GM23248 (cell line): ENCODE measurements around the gene UMOD. TPM values are rescaled to one million over a fixed set of nuclear protein-coding genes. Genes with fewer than 3 reads are reported as not detected.

Source experiments
- DNase-seq: peaks from one replicate; pipeline ENCODE4 v3.0.0-alpha.2; 2015
- H2AFZ ChIP-seq: fragments of 200-600 bp; sonication (generic); 2 replicates; pipeline ENCODE4 v1.6.1; 2016; ENCODE audit warnings: antibody characterized with exemption
- H3F3A ChIP-seq: fragments of 200-600 bp; sonication (generic); 2 replicates; pipeline ENCODE4 v1.6.1; 2016; ENCODE audit warnings: mild to moderate bottlenecking, antibody characterized with exemption, mixed run types; ENCODE audit not compliant: insufficient read depth
- H3K27ac ChIP-seq: fragments of 200-600 bp; sonication (generic); 2 replicates; pipeline ENCODE4 v1.5.1; 2016; ENCODE audit warnings: mild to moderate bottlenecking
- H3K27me3 ChIP-seq: fragments of 200-600 bp; sonication (generic); replicated peaks from 2 replicates; pipeline ENCODE4 v1.6.1; 2016; ENCODE audit warnings: mild to moderate bottlenecking; ENCODE audit not compliant: insufficient read depth
- H3K36me3 ChIP-seq: fragments of 200-600 bp; sonication (generic); 2 replicates; pipeline ENCODE4 v1.6.1; 2016; ENCODE audit warnings: low read depth, mild to moderate bottlenecking
- H3K4me1 ChIP-seq: fragments of 200-600 bp; sonication (generic); 2 replicates; pipeline ENCODE4 v1.6.1; 2016; ENCODE audit warnings: mild to moderate bottlenecking; ENCODE audit not compliant: insufficient read depth
- H3K4me2 ChIP-seq: fragments of 200-600 bp; sonication (generic); one replicate; pipeline ENCODE4 v1.6.1; 2016; ENCODE audit warnings: mild to moderate bottlenecking; ENCODE audit not compliant: unreplicated experiment
- H3K4me3 ChIP-seq: fragments of 200-600 bp; sonication (generic); 2 replicates; pipeline ENCODE4 v1.5.1; 2016; ENCODE audit warnings: mild to moderate bottlenecking
- H3K79me2 ChIP-seq: fragments of 200-600 bp; sonication (generic); 2 replicates; pipeline ENCODE4 v1.6.1; 2016; ENCODE audit warnings: mild to moderate bottlenecking; ENCODE audit not compliant: insufficient read depth
- H3K9ac ChIP-seq: fragments of 200-600 bp; sonication (generic); 2 replicates; pipeline ENCODE4 v1.6.1; 2016; ENCODE audit warnings: mild to moderate bottlenecking
- H3K9me2 ChIP-seq: fragments of 200-600 bp; sonication (generic); 2 replicates; pipeline ENCODE4 v1.6.1; 2016; ENCODE audit warnings: mixed run types, mild to moderate bottlenecking, moderate library complexity; ENCODE audit not compliant: insufficient read depth
- H3K9me3 ChIP-seq: fragments of 200-600 bp; sonication (generic); one replicate; pipeline ENCODE4 v1.6.1; 2017; ENCODE audit warnings: low read depth
- H4K20me1 ChIP-seq: fragments of 200-600 bp; sonication (generic); 2 replicates; pipeline ENCODE4 v1.6.0; 2016; ENCODE audit not compliant: insufficient read depth
- EZH2 ChIP-seq: fragments of 200-600 bp; sonication (generic); IDR thresholded peaks from 2 replicates; pipeline ENCODE4 v1.6.1; 2018; ENCODE audit warnings: antibody characterized with exemption, mild to moderate bottlenecking; ENCODE audit not compliant: insufficient read depth, poor library complexity, severe bottlenecking
- EZH2phosphoT487 ChIP-seq: fragments of 200-600 bp; sonication (generic); IDR thresholded peaks from 2 replicates; pipeline ENCODE4 v1.6.1; 2018; ENCODE audit warnings: antibody characterized with exemption, moderate library complexity, mild to moderate bottlenecking, low read depth; ENCODE audit not compliant: insufficient read depth
- WGBS, 2 experiments: methylation state at CpG; one replicate each; pipeline ENCODE4 v1.1.6; 2015 to 2017; ENCODE audit warnings: low lambda C conversion rate in 2 of 2, low coverage in 1 of 2; ENCODE audit errors: missing lambda C conversion rate in 2 of 2; 5-methylcytosine and 5-hydroxymethylcytosine counted together
- in situ Hi-C: fragments of 300-500 bp; cut with MboI; formaldehyde crosslinking; loops from 2 replicates; pipeline ENCODE4 v1.15.0; 2020
- polyA plus RNA-seq: library from polyadenylated mRNA; unstranded; fragments of >200 nt; fragmentation: Nextera tagmentation; extraction: Ambion mirVana; gene quantifications from 2 replicates; pipeline ENCODE4 v1.2.1, GENCODE V29; 2016
- total RNA-seq: library from RNA; depleted of rRNA; stranded (reverse); fragments of >200 nt; shearing (Covaris generic); gene quantifications from 2 replicates; pipeline ENCODE4 v1.2.3, GENCODE V29; 2014; rRNA removed

UMOD gene
- total and polyA plus RNA-seq, 2 experiments from 2014 or later: not detected

DNA sequence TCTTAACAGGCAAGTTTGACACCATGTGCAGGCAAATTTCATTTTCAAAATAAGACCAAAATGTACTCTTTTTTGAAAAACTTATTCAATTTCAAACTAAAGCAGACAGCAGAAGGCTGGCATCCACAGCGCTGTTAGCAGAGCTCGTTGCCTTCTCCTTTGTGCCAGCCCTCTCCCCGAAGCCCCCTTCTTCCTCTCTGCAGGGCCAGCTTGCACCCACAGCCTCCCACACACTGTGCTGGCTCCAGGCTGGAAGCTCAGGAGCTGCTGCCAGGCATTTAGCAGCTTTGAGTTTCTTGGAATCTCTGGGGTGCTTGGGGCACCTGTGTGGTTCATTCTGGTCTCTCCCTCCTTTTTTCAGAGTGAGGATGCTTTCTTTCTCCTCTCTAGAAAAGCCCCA is 62.9 kb downstream of the UMOD start:
- Histone ChIP-seq H3F3A (no peaks in the 10 kb centered on the region), H3K27ac (no peak overlapping the region), H3K9ac (no peak overlapping the region), H3K36me3 (no peaks in the 10 kb centered on the region), H3K9me3 (no peaks in the 10 kb centered on the region), H4K20me1 (no peaks in the 10 kb centered on the region), H2AFZ (no peak overlapping the region), H3K4me2 (no peak overlapping the region), H3K27me3 (no peaks in the 10 kb centered on the region), H3K9me2 (no peaks in the 10 kb centered on the region), H3K79me2 (no peaks in the 10 kb centered on the region), H3K4me1 (no peaks in the 10 kb centered on the region), H3K4me3 (no peak overlapping the region)
- 28 to 30% methylated on average over 3 of the region's 3 CpGs for WGBS, 2 experiments
- DNase-seq: no peak
- in situ Hi-C loops: no loop called here
- TF ChIP-seq EZH2: no peak
- no peak for TF ChIP-seq EZH2phosphoT487

GRCh38 chr16:20285993-20286499 is 66.5 kb downstream of the UMOD start:
- H2AFZ ChIP-seq: no peak overlapping the region
- no peaks in the 10 kb centered on the region for H3K36me3 ChIP-seq
- H3K9ac ChIP-seq: no peak overlapping the region
- H3K4me1 ChIP-seq: no peaks in the 10 kb centered on the region
- H3K4me3 ChIP-seq: no peak overlapping the region
- H3F3A ChIP-seq: no peaks in the 10 kb centered on the region
- in situ Hi-C loops: no loop called here
- no peaks in the 10 kb centered on the region for H3K9me2 ChIP-seq
- no peak for DNase-seq
- no peak overlapping the region for H3K27ac ChIP-seq
- no peaks in the 10 kb centered on the region for H3K9me3 ChIP-seq
- 17 to 18% methylated on average over 6 of the region's 6 CpGs for WGBS, 2 experiments
- TF ChIP-seq EZH2 (no peak), EZH2phosphoT487 (no peak)
- no peaks in the 10 kb centered on the region for H4K20me1 ChIP-seq
- H3K27me3 ChIP-seq: no peaks in the 10 kb centered on the region
- no peak overlapping the region for H3K4me2 ChIP-seq
- H3K79me2 ChIP-seq: no peaks in the 10 kb centered on the region

Other genes starting within 250 kb of the UMOD start
- gene GP2, start 25.2 kb downstream of the UMOD start, total RNA-seq: not detected in 2 replicates
- gene GP2, start 25.2 kb downstream of the UMOD start, polyA plus RNA-seq: not detected in 2 replicates
- gene PDILT, start 52.0 kb upstream of the UMOD start, total RNA-seq: not detected in 2 replicates
- gene PDILT, start 52.0 kb upstream of the UMOD start, polyA plus RNA-seq: not detected in 2 replicates
- not detected in 2 replicates for gene ACSM5, start 56.8 kb upstream of the UMOD start, total RNA-seq
- not detected in 2 replicates for gene ACSM5, start 56.8 kb upstream of the UMOD start, polyA plus RNA-seq
- not detected in 2 replicates for gene ACSM2A, start 98.8 kb upstream of the UMOD start, total RNA-seq
- not detected in 2 replicates for gene ACSM2A, start 98.8 kb upstream of the UMOD start, polyA plus RNA-seq
- not detected in 2 replicates for gene ACSM2B, start 223.7 kb upstream of the UMOD start, total RNA-seq
- gene ACSM2B, start 223.7 kb upstream of the UMOD start, polyA plus RNA-seq: not detected in 2 replicates